Endometrium (tissue), 2 donors: ENCODE measurements around the gene HMGN4.
"Not testable (repeated sequence)": the region's sequence is repeated elsewhere in the genome, so short reads cannot be mapped to it uniquely, and the experiment has no call there.

Experiments
- FAIRE-seq: peaks from 2 replicates; lab custom pipeline; 2012; peaks lifted over from hg19 to GRCh38; lab: Jason Lieb, UNC
- donor health status: control.
- donor health status: control.

The HMGN4 gene

GRCh38 chr6:26537846-26538571, at the start of gene HMGN4:
Gene HMGN4, plus strand, starts transcription at chr6:26538366. Its CDS starts 6,841 bp downstream, at chr6:26545207.
- no peak for FAIRE-seq

GRCh38 chr6:26489996-26490964, 47.9 kb upstream of the HMGN4 start:
- no peak for FAIRE-seq

- no peak for FAIRE-seq
Observed at GRCh38 chr6:26491604-26492003, 46.6 kb upstream of the HMGN4 start.

- no peak for FAIRE-seq
Observed at GRCh38 chr6:26493258-26493657, 44.9 kb upstream of the HMGN4 start.

- no peak for FAIRE-seq
Observed at GRCh38 chr6:26494117-26494516, 44.0 kb upstream of the HMGN4 start.

- no peak for FAIRE-seq
Observed at GRCh38 chr6:26495281-26495680, 42.9 kb upstream of the HMGN4 start.

- no peak for FAIRE-seq
Observed at GRCh38 chr6:26497610-26498009, 40.6 kb upstream of the HMGN4 start.

- FAIRE-seq = no peak
Observed at GRCh38 chr6:26500102-26500501, 38.1 kb upstream of the HMGN4 start, which contains the start of gene BTN1A1. Gene BTN1A1, plus strand, starts transcription at chr6:26500303. Its CDS starts 984 bp downstream, at chr6:26501287.

GRCh38 chr6:26501482-26501986, 36.6 kb upstream of the HMGN4 start:
- no peak for FAIRE-seq

- no peak for FAIRE-seq
Observed at GRCh38 chr6:26502165-26502564, 36.0 kb upstream of the HMGN4 start.

GRCh38 chr6:26502626-26503025, 35.5 kb upstream of the HMGN4 start:
- FAIRE-seq = no peak

GRCh38 chr6:26507658-26508057, 30.5 kb upstream of the HMGN4 start:
- no peak for FAIRE-seq

GRCh38 chr6:26511033-26511432, 27.1 kb upstream of the HMGN4 start:
- not testable (repeated sequence) for FAIRE-seq

- FAIRE-seq = no peak
Observed at GRCh38 chr6:26514984-26515383, 23.2 kb upstream of the HMGN4 start.

- no peak for FAIRE-seq
Observed at GRCh38 chr6:26516481-26517427, 21.4 kb upstream of the HMGN4 start.

- FAIRE-seq = no peak
Observed at GRCh38 chr6:26519359-26519758, 18.8 kb upstream of the HMGN4 start.

- no peak for FAIRE-seq
Observed at GRCh38 chr6:26520237-26520849, 17.8 kb upstream of the HMGN4 start.

GRCh38 chr6:26520850-26521599, 17.1 kb upstream of the HMGN4 start:
- no peak for FAIRE-seq

GRCh38 chr6:26521600-26522391, 16.4 kb upstream of the HMGN4 start:
- no peak for FAIRE-seq
